Caki2 (cell line): ENCODE data around the gene BTBD9. TPM values are rescaled to one million over a fixed set of nuclear protein-coding genes. Genes with fewer than 3 reads are reported as not detected.

ENCODE experiments used
- DNase-seq: peaks from one replicate; pipeline ENCODE4 v3.0.0-alpha.2; 2015; ENCODE audit warnings: low read depth
- in situ Hi-C: cut with HindIII; loops from 2 replicates; pipeline ENCODE4 v1.10.0; 2016; ENCODE audit warnings: low sequenced_read_pairs, low pct_unique_long_range_greater_than_20kb, mixed read lengths
- total RNA-seq: library from RNA; depleted of rRNA; stranded (reverse); fragments of >200 nt; shearing (Covaris generic); gene quantifications from 2 replicates; pipeline ENCODE4 v1.2.3, GENCODE V29; 2014; ENCODE audit warnings: low replicate concordance

BTBD9 gene
- total RNA-seq, 1 experiment from 2014 or later = 17.0 TPM

DNA sequence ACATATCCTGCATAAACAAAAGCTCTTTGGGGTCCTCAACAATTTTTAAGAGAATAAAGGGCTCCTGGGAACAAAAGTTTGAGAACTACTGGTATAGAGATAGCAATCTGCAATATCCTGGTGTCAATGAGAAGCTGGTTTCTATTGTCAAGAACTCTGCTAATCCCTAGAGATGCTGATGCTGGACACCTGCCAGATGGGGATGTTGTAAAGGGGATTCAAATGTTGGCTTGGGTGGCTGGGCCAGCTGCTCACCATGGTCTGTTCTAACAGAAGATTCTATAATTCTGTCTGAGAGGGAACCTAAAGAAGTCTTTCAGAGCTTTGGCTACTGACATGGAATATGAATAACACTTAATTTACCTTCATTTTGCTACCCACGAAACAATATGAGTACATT lies 137.8 kb downstream of the BTBD9 start:
- in situ Hi-C loops = no loop called here
- no peak for DNase-seq

DNA sequence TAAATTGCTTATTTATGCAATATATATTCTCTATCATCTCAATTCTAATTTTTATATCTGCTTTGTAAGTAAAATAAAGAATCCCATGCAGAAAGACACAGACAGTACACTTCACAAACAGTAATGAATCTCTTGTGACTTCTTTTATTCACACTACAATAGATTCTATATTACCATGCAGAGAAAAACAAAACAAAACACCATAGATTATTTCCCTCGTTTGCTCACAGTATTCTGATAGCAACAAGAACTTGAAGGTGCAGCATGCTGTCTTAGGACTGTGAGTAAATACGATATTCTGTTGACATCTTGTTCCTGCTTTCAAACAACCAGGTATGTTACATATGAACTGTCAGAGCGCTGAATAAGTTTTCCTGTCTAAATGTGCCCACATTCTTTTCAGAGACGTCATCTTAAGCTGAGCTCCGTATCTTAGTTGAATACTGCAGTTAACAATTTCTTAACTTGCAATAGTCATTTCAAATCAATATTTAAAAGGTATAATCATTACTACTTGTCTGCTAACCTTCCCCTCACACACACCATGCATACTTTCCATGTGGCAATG lies 140.1 kb downstream of the BTBD9 start:
- in situ Hi-C loops = no loop called here
- no peak for DNase-seq

DNA sequence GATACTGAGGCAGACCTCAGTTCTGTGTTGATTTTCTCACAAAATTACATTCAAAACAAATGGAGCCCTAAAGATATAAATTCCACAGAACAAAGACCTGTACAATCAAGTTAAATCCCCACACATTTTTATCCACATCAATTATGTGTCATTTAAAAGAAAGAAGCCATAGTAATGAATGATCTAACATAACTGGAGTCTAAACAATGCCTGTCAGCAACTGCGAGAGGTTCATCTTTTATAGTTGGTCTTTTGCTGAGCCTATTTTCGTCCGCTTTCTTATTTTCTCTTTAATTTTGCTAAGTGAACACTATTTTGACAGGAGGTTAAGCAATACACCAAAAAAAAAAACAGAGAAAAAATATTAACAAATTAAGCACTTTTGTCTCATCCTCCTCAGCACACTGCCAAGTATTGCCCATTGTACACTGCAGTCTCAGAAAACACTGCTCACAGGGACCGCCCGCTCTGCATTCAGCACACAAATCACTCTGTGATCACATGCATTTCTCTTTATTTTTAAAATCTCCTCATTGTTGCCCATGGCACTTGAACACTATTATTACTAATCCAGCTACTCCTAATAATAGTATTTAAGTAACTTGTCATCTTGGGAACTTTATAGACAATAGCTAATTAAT lies 140.8 kb downstream of the BTBD9 start:
- in situ Hi-C loops = no loop called here
- no peak for DNase-seq

DNA sequence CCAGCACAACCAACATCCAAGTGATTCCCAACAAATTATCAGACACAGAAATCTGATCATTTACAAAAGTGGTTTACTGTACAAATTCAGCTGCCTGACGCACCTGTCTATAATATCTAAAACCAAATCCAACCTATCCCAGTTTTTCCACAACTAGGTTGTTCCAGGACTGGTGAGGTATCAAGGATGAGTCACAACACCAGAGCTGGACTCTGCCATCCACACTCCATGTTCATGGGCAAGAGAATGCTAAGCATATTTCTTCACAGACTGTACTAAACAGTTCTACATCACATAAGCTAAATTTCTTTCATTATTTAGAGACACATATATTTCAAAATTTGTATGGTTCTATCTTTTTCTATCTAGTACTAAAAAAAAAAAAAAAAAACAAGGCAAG lies 141.6 kb downstream of the BTBD9 start:
- in situ Hi-C loops = no loop called here

DNA sequence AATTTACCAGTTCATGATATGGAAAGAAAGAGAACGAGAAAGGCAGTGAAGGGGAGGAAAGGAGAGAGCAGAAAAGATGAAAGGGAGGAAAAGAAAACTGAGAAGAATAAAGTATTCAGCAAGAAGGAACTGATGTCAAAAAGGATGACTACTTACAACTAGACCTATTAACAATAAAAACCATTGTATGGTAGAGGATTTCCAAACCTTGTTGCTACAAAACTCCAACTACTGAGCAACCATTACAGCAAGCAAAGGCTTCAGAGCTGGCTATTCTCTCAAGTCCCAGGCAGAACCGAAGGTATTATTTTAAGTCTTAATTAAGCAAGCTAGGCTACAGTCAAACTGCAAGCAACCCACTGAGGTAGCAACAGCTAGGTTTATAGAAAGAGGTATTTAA lies 142.2 kb downstream of the BTBD9 start:
- no peak for DNase-seq
- in situ Hi-C loops = no loop called here

More for the DNA sequence above, 141.6 kb downstream of the BTBD9 start:
- DNase-seq = no peak

DNA sequence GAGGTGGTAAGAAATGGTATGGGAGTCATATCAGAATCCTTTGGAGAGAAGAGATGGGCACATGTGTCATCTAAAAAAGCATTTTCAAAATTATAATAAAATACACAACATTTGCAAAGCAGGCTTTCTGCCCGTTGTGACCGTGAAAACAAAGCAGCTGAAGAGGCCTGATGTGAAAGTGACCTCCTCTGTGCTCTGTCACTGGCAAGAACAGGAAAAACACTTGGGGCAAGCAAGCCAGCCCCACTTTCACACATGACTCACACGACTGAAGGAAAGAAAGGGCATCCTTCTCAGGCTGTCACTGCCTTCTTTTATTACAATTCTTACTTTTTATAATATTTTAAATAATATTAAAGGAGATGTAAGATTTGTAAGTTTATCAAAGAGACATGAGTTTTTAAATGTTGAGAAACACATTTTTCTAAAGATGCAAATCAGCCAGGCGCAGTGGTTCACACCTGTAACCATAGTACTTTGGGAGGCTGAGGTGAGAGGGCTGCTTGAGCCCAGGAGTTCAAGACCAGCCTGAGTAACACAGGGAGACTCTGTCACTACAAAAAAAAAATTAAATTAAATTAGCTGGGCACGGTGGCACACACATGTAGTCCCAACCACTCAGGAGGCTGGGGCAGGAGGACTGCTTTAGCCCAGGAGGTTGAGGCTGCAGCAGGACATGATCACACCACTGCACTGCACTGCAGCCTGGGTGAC lies 143.7 kb downstream of the BTBD9 start:
- no peak for DNase-seq
- in situ Hi-C loops = no loop called here

DNA sequence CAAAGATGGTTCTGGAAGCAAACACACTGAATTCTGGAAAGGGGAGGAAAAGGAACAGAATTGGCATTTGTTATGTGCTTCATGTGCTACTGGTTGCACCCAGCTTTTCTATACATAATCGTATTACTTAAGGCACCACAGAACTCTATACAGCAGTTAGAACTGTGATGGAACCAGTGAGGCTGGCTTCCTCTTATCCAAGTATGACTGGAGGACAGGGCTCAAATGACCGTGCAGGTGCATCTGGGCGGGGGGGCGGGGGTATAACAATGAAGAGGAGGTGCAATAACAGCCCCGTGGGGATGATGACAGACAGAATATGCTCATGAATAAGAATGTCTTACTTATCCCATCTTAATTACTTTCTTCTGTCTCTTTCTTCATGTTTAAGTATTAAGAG lies 144.2 kb downstream of the BTBD9 start:
- no peak for DNase-seq
- in situ Hi-C loops = no loop called here

DNA sequence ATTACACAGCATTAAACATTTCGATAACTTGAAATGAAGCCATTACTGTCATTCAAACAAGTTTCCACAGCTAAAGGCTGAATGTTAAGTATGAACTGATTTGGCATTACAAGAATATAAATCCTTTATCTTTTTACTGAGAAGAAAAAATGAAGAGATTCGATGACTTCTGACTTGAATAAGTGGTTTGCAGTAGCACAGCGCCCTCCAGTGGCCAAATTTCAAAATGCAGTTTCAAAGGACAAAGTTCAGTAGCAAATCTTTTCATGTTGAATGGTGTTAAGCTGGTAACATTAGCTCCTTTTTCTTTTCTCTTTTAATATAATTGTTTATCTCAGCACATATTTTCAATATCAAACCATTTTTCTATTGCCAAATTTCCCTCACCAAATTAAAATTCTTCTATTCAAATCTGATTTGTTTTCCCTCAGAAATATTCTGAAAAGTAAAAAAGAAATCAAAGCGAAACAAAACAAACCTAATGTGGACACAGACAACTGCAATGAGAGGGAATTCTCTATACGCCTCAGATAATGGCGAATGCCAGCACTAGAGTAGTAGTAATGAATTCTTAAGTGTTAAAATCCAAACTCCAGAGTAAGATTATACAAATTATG lies 145.7 kb downstream of the BTBD9 start:
- peak; percentile 44 for DNase-seq
- in situ Hi-C loops = no loop called here

DNA sequence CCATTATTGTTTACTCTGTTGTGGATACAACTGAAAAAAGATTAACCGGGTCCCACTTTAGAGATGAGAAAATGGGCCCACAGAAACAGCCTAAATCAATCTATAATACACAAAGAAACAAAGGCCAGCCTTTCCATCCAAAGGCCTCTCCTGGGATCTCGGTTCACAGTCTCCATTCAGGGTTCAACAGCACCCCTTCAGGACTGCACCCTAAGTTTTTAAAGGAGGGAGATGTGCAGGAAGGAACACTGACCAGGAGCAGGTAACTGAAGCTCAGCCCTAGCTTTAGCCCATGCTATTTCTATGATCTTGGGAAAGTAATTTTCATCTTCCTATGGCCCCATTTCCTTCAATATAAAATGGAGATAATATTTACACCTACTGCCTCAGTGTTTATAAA lies 147.7 kb downstream of the BTBD9 start:
- in situ Hi-C loops = no loop called here
- DNase-seq = no peak

DNA sequence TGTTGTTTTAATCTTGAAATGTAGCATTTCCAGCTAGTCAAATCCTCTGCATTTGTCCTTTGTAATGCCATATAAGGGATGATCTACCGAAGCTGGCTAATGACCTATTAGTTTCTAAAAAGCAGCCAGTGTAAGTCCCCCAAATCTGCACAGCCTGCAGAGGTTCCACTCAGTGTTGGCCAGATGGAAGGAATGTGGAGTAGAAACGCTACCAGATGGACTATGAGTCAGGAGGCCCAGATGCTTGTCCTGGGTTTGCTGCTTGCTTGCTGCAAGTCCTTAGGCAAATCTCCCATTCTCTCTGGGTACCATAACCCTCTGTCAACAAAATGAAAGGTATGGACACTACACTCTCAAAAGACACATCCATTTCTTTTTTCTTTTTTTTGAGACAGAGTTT lies 149.8 kb downstream of the BTBD9 start:
- no peak for DNase-seq
- in situ Hi-C loops = no loop called here

DNA sequence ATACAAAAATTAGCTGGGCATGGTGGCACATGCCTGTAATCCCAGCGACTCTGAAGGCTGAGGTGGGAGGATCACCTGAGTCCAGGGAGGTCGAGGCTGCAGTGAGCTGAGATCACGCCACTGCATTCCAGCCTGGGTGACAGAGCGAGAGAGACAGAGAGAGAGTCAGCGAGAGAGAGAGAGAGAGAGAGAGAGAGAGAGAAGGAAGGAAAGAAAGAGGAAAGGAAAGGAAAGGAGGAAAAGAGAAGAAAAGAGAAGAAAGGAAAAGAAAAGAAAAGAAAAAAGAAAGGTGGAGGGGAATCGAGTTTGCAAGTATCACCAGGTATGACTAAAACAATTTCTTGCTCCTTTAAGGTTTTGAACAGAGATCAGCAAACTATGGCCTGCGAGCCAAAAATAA lies 152.3 kb downstream of the BTBD9 start:
- in situ Hi-C loops = no loop called here
- DNase-seq = no peak

DNA sequence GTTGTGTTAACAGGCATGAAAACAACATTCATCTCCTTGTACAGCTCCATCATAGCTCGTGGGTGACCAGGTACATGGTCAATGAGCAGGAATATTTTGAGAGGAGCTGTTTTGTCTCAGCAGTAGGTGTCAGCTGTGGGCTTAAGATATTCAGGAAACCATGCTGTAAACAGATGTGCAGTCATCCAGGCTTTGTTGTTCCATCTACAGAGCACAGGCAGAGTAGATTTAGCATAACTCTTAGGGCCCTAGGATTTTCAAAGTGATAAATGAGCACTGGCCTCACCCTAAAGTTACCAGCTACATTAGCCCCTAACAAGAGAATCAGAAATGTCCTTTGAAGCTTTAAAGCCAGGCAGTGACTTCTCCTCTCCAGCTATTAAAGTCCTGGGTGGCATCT lies 154.2 kb downstream of the BTBD9 start:
- in situ Hi-C loops = no loop called here
- DNase-seq = no peak

DNA sequence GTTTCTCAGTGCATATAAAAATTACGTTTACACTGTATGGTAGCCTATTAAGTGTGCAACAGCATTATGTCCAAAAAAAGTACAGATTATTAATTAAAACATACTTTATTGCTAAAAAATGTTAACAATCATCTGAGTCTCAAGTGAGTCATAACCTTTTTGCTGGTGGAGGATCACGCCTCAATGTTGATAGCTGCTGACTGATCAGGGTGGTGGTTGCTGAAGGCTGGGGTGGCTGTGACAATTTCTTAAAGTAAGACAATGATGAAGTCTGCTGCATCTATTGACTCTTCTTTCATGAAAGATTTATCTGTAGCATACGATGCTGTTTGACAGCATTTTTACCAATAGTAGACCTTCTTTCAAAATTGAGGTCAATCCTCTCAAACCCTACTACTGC lies 155.1 kb downstream of the BTBD9 start:
- no peak for DNase-seq
- in situ Hi-C loops = no loop called here

DNA sequence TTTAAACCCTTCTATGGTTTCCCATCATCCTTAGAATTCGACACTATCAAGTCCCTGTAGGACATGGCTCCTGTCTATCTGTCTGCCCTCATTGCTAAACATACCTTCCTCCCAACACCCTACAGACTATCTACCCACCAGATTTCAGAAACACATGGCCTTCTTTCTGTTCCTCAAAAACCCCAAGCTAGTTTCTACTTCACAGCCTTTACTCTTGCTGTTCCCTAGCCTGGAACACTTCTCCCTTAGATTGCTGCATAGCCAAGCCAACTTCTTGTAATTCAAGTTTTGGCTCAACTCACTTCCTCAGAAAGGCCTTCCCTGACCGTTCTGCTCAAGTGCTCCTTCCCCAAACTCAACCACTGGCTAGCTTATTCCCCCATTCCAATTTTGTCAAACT lies 156.2 kb downstream of the BTBD9 start:
- in situ Hi-C loops = no loop called here
- DNase-seq = no peak

DNA sequence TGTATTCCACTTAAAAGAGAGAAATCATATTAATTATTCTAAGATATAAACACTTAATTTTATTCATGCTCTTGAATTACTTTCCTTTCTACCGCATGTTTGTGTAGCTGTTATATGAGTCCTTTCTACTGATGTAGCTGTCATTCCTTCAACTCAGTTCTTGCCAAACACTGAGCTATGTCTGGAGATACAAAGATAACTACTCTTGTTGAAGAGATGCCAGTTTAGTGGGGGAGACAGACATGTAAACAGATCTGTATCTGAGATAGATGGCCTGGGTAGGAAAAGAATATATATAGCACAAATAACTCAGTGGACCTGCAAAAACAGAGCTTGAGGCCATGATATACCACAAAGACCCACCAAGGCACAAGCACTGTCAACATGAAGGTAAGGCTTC lies 157.3 kb downstream of the BTBD9 start:
- DNase-seq = no peak
- in situ Hi-C loops = no loop called here

DNA sequence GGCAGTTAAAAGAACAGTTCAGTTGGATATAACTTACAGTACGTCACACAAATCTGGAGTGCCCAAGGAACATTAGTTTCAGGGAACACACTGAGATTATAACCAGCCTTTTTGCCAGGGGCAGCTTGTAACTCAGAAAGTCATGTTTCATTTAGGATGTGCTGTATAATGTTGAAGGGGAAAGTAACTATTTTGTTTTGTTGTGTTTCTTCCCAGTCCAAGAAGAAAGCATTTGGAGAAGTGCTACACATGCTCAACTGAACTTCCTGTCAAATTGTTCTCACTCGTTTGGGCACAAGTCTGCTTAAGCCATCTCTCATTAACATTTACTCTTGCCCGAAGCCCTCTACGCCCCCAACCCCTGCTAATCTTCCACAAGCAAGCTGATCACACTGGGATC lies 157.9 kb downstream of the BTBD9 start:
- in situ Hi-C loops = no loop called here

DNA sequence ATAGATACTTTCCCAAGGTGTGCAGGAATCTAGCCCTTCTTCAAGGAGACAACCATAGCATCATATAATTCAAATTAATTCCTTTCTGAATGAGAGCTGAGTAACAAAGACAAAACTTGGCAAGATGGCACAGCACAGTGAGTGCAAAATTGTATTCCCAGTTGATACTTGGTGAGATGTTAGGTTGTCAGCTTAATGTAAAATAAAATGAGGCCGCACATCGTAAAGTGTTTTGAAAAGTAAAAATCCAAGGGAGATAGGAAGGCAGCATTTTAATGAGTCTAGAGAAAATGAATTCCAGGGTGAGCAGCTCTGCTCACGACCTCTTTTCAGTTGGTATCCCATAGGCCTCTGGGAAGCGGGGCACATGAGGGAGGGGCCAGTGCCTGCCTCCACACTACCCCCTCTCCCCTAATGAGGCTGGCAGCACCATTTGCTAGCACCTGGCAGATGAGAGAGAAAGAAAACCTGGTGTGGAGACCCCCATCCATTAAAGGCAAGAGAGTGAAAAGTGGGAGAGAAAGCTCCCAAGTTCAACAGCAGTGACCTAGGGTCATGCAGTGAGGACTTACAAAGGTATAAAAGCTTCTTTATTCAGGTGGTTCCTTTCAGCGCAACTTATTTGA lies 158.4 kb downstream of the BTBD9 start:
- in situ Hi-C loops = no loop called here
- DNase-seq = no peak

More for the DNA sequence above, 157.9 kb downstream of the BTBD9 start:
- DNase-seq = no peak

DNA sequence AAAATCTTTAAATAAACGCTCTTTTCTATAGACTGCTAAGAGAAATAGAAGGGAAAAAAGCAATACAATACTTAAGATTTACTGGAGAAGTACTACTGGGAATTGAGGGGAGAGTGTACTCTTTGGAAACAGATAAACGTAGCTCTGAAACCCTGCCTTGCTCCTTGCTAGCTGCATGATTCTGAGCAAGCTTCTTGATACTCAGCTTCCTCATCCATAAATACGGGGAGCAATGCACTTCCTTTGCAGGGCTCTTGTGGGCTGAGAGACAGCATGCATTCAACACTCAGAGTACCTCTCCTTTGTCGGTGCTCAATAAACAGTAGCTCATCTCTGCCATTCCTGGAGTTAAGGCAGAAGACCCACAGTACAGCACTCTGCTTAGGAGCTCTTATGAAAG lies 159.7 kb downstream of the BTBD9 start:
- in situ Hi-C loops = no loop called here
- DNase-seq = no peak

DNA sequence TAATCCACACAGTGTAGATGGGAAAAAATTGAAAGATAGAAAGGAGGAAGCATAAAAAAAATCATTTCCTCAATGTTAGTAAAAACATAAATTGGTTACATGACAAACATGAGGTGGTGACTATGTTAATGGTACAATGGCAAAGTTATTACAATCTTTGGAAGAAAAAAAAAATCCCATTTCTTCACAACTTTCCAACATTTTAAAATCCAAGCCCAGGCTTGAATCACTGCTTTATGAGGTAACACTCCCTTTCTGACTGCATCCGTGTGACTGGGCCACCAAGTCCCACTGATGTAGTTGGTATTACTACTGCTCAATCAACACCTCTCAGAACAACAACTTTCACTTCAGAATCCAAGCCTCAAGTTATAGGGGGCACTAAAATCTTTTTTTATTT lies 160.4 kb downstream of the BTBD9 start:
- in situ Hi-C loops = no loop called here

More for the DNA sequence above, 160.4 kb downstream of the BTBD9 start:
- no peak for DNase-seq
